ENCODE measurements around the gene C19orf47. TPM values are rescaled to one million over a fixed set of nuclear protein-coding genes. Genes with fewer than 3 reads are reported as not detected.
"Not testable (repeated sequence)": the region's sequence is repeated elsewhere in the genome, so short reads cannot be mapped to it uniquely, and the experiment has no call there.

C19orf47 gene
- total RNA-seq, 2 donors from 2014 or later: 20.7 to 24.8 TPM

DNA sequence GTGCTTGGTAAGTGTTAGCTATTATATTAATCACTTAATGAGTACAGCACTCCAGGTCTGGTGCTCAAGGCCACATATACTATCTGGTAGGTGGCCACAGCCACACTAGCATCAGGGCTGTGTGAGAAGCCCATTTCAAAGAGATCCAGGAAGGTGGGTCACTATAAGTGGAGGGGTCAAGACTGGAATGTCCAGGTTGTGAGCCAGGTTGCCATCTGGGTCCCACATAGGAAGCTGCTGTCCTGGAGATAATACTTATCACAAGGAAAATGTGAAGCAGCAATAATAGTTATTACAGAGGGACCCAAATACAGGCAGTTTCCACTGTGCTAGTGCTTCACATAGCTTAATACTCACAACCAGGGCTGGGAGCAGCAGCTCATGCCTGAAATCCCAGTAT, 13.1 kb downstream of the C19orf47 start:
- Mint-ChIP-seq H3K27me3 (ENCODE audit: low read depth) (no peaks in the 10 kb centered on the region), H3K4me1 (ENCODE audit: low read depth) (no peaks in the 10 kb centered on the region), H3K27ac (no peak overlapping the region), H3K9me3 (no peaks in the 10 kb centered on the region), H3K4me3 (no peak overlapping the region), H3K36me3 (ENCODE audit: insufficient read depth in 2 of 2) (peaks cover 6 to 18% of the 10 kb centered on the region in 2 donors)
- DNase-seq (no peak), ATAC-seq (replicated peaks in 1 of 2) (no peak)

DNA sequence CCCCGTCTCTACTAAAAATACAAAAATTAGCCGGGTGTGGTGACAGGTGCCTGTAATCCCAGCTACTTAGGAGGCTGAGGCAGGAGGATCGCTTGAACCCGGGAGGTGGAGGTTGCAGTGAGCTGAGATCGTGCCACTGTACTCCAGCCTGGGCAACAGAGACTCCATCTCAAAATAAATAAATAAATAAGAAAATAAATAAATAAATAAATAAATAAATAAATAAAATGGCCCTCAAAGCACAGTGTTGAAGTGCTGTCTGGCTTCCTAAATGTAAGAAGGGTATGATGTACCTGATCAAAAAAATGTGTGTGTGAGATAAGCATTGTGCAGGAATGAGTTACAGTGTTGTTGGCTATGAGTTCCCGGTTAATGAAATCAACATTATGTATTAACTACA, 15.1 kb downstream of the C19orf47 start:
- H3K4me3 Mint-ChIP-seq; ATAC-seq (replicated peaks in 1 of 2); DNase-seq; H3K4me1 Mint-ChIP-seq (ENCODE audit: low read depth); H3K9me3 Mint-ChIP-seq; H3K27me3 Mint-ChIP-seq (ENCODE audit: low read depth); H3K27ac Mint-ChIP-seq: not testable (repeated sequence)
- peaks cover 3 to 15% of the 10 kb centered on the region in 2 donors for H3K36me3 Mint-ChIP-seq (ENCODE audit: insufficient read depth in 2 of 2)

DNA sequence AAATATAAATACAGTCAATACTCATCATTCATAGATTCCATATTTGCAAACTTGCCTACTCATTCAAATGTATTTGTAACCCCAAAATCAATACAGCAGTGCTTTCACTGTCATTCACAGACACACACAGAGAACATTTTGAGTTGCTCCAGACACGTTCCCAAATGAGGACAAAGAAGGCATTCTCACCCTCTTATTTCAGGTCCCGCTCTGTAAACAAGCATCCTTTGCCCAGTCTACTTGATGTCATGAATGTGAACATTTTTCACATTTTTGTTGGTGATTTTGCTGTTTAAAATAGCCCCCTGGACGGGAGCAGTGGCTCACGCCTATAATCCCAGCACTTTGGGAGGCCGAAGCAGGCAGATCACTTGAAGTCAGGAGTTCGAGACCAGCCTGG, 15.5 kb downstream of the C19orf47 start:
- H3K9me3 Mint-ChIP-seq: no peaks in the 10 kb centered on the region
- no peaks in the 10 kb centered on the region for H3K27me3 Mint-ChIP-seq (ENCODE audit: low read depth)
- H3K27ac Mint-ChIP-seq: no peak overlapping the region
- no peak for DNase-seq
- H3K36me3 Mint-ChIP-seq (ENCODE audit: insufficient read depth in 2 of 2): peaks cover 4 to 15% of the 10 kb centered on the region in 2 donors
- H3K4me3 Mint-ChIP-seq: no peak overlapping the region
- ATAC-seq (replicated peaks in 1 of 2): no peak
- no peaks in the 10 kb centered on the region for H3K4me1 Mint-ChIP-seq (ENCODE audit: low read depth)

DNA sequence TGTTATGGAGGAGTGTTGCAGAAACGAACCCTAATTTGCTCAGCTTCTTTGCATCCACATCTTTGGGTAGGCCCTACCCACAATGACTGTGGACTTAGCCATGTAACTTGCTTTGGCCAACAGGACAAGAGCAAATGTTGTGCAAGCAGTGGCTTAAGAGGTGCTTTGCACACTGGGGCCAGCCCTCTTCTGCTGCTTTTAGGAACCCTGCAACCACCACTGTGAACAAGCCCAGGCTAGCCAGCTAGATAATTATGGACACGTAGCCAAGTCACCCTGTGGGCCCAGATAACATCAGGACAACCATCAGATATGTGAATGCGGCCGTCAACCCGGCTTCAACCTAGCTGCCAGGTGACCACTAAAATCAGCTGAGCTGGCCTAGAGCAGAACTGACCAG, 17.1 kb downstream of the C19orf47 start:
- Mint-ChIP-seq H3K4me1 (ENCODE audit: low read depth) (no peaks in the 10 kb centered on the region), H3K9me3 (no peaks in the 10 kb centered on the region), H3K27ac (no peak overlapping the region), H3K36me3 (ENCODE audit: insufficient read depth in 2 of 2) (peaks cover 7 to 19% of the 10 kb centered on the region in 2 donors), H3K4me3 (no peak overlapping the region), H3K27me3 (ENCODE audit: low read depth) (no peaks in the 10 kb centered on the region)
- DNase-seq: no peak
- ATAC-seq (replicated peaks in 1 of 2): no peak

DNA sequence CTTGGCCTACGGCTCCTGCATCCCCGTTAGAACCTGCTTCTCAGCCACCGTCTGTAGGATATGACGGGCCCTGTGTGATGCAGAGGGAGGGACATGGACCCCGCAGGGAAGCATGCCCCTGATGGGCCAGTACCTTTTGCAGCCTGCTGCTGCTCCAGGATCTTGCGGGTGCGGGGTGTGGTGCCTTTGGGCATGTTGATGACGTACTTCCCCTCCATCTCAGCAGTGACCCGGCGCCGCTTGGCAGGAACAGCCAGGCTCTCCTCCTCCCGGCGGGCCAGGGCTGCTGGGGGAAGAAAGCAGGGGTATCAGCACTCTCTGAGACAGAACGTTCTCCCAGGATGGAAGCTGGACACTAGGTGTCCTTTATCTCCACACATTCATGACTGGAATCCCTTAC, 22.0 kb downstream of the C19orf47 start:
- Mint-ChIP-seq H3K4me1 (ENCODE audit: low read depth) (no peaks in the 10 kb centered on the region), H3K27me3 (ENCODE audit: low read depth) (no peaks in the 10 kb centered on the region), H3K27ac (no peak overlapping the region), H3K9me3 (no peaks in the 10 kb centered on the region), H3K4me3 (no peak overlapping the region), H3K36me3 (ENCODE audit: insufficient read depth in 2 of 2) (peaks cover 3 to 18% of the 10 kb centered on the region in 2 donors)
- ATAC-seq (replicated peaks in 1 of 2) (no peak), DNase-seq (no peak)

DNA sequence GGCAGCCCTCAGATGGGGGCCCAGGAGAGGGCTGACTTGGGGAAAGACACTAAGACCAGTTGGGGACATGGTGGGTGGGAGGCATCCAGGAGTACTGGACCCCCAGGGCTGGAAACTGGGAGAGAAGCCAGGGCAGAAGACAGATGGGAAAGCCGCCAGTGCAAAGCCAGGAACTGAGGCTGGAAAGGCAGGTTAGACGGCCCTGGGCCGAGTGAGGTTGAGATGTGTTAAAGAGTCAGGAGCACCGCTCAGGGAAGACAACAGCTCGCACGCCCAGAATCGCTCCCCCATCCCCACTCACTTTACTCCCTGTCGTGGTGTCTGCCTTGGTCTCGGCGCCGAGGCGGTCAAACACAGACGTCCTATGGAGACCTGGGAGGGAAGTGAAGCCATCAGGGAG, 24.5 kb downstream of the C19orf47 start:
- H3K27ac Mint-ChIP-seq: no peak overlapping the region
- H3K9me3 Mint-ChIP-seq: no peaks in the 10 kb centered on the region
- no peaks in the 10 kb centered on the region for H3K4me1 Mint-ChIP-seq (ENCODE audit: low read depth)
- no peak overlapping the region for H3K4me3 Mint-ChIP-seq
- peaks cover 4 to 14% of the 10 kb centered on the region in 2 donors for H3K36me3 Mint-ChIP-seq (ENCODE audit: insufficient read depth in 2 of 2)
- H3K27me3 Mint-ChIP-seq (ENCODE audit: low read depth): no peaks in the 10 kb centered on the region
- DNase-seq (no peak), ATAC-seq (replicated peaks in 1 of 2) (no peak)

DNA sequence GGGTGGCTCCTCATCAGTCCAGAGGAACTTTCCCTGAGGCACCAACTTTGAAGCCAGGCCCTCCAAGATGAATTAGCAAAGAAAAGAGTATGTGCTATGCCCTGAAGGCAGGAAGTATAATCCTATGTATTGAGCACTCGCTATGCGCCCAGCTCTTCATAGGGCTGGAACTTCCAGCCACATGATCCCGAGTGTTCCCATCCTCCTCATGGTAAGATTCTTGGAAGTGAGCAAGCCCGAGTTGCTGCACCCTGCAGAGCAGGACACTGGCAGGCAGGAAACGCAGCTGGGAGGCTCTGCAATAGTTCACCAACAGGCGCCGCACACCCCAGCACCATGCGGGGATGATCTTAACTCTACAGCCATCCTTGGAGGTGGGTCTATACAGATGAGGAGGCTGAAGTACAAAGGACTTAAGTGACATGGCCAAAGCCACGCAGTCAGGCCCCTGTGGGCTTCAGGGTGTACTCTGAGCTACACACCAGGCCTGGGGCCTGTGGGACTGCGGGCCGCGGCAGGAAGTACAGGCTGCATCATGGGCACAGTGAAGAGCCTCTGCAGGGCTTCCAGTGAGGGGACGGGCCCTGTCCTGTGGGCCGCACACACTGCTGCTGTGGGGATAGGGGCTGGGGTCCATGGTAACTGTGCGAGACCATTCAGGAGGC, 25.1 kb downstream of the C19orf47 start:
- peaks cover 5 to 16% of the 10 kb centered on the region in 2 donors for H3K36me3 Mint-ChIP-seq (ENCODE audit: insufficient read depth in 2 of 2)
- ATAC-seq (replicated peaks in 1 of 2) (no peak), DNase-seq (no peak)
- no peak overlapping the region for H3K4me3 Mint-ChIP-seq
- no peaks in the 10 kb centered on the region for H3K27me3 Mint-ChIP-seq (ENCODE audit: low read depth)
- H3K27ac Mint-ChIP-seq: no peak overlapping the region
- H3K4me1 Mint-ChIP-seq (ENCODE audit: low read depth): no peaks in the 10 kb centered on the region
- no peaks in the 10 kb centered on the region for H3K9me3 Mint-ChIP-seq

DNA sequence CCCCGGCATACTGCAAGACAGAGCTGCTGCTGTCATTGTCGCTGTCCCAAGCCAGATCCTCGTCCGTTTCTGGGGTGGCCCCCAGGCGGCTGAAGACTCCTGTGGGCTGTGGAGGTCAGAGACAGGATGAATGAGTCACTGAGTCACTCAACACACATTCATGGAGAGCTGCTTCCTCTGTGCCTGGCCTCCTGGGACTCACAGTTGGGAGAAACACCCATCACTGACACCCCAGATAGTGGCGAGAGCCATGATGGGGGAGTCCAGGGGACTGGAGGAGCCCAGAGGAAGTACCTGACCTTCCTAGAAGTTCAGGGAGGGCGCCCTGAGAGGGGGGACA, 26.0 kb downstream of the C19orf47 start:
- ATAC-seq (replicated peaks in 1 of 2) (no peak), DNase-seq (no peak)
- no peaks in the 10 kb centered on the region for H3K9me3 Mint-ChIP-seq
- no peaks in the 10 kb centered on the region for H3K4me1 Mint-ChIP-seq (ENCODE audit: low read depth)
- peaks cover 2 to 15% of the 10 kb centered on the region in 2 donors for H3K36me3 Mint-ChIP-seq (ENCODE audit: insufficient read depth in 2 of 2)
- H3K27me3 Mint-ChIP-seq (ENCODE audit: low read depth): no peaks in the 10 kb centered on the region
- H3K27ac Mint-ChIP-seq: no peak overlapping the region
- no peak overlapping the region for H3K4me3 Mint-ChIP-seq

DNA sequence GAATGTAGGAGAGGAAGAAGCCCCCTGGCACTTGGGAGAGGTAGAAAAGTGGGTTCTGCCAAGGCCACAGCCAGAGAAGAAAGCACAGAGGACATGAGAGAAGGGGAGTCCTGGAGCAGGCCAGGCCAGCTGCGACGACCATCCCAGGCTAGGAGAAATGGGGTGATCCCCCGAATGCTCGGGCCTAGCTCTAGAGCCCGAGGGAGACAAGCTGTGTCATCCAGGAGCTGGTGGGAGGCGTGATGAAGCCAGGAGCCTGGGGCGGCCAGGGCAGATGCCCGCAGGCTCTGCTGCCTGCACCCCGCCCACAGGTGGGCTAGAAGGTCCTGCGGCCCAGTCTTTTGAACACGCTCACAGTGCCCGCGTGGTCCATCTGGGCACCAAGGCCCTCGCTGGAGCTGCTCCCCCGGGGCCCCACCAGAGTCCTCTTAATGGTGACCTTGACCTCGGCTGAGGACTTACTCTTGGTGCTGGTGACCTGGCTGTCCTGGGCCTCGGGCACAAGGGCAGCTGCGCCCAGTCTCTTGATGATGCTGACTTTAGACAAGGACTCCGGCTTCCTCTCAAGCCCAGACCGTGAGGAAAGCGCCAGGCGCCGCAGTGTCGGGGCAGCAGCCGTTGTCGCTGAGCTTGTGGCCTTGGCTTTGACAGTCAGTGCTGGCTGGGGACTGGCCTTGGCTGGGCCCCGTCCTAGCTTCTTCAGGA, 26.5 kb downstream of the C19orf47 start:
- ATAC-seq (replicated peaks in 1 of 2) (no peak), DNase-seq (no peak)
- no peaks in the 10 kb centered on the region for H3K4me1 Mint-ChIP-seq (ENCODE audit: low read depth)
- H3K9me3 Mint-ChIP-seq: no peaks in the 10 kb centered on the region
- H3K36me3 Mint-ChIP-seq (ENCODE audit: insufficient read depth in 2 of 2): peaks cover 2 to 12% of the 10 kb centered on the region in 2 donors
- no peaks in the 10 kb centered on the region for H3K27me3 Mint-ChIP-seq (ENCODE audit: low read depth)
- no peak overlapping the region for H3K27ac Mint-ChIP-seq
- H3K4me3 Mint-ChIP-seq: no peak overlapping the region

DNA sequence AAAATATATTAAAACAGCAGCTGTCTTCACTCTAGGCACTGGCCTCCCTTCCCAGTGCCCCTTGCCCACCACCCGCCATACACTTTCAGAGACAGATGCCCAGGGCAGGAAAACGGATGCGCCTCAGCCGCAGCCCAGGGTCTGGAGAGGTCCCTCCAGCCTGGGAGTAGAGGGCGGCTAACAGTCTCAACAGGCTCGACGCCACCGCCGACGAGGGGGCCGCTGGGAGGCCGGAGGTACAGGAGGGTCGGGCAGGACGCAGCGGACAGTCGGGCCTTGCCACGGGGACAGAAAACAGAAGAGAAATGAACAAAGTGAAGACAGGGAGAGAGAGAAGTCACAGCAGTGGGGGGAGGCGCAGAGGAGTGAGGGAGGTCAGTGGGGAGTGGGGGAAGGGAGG, 27.1 kb downstream of the C19orf47 start:
- no peaks in the 10 kb centered on the region for H3K4me1 Mint-ChIP-seq (ENCODE audit: low read depth)
- H3K27me3 Mint-ChIP-seq (ENCODE audit: low read depth): no peaks in the 10 kb centered on the region
- ATAC-seq (replicated peaks in 1 of 2): no peak
- no peaks in the 10 kb centered on the region for H3K9me3 Mint-ChIP-seq
- peaks cover 2 to 14% of the 10 kb centered on the region in 2 donors for H3K36me3 Mint-ChIP-seq (ENCODE audit: insufficient read depth in 2 of 2)
- DNase-seq: no peak
- H3K27ac Mint-ChIP-seq: no peak overlapping the region
- no peak overlapping the region for H3K4me3 Mint-ChIP-seq

DNA sequence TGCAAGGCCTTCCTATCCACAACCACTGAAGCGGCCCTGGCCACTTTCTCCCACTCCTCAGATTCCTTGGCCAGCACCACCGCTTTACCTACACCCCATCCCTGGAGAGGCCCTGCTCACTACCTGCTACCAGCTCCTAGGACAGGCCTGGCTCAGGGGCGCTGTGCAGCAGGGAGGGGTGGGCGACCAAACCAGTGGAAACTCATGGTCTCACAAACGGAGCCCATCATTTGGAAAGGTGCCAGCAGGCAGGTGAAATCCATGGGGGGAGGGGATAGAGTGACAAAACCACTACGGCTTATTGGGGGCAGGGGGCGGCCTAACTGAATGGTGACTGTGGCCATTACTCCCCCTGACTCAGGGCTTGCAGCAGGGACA, 27.6 kb downstream of the C19orf47 start:
- H3K27me3 Mint-ChIP-seq (ENCODE audit: low read depth): no peaks in the 10 kb centered on the region
- no peak for ATAC-seq (replicated peaks in 1 of 2)
- DNase-seq: no peak
- no peak overlapping the region for H3K27ac Mint-ChIP-seq
- no peaks in the 10 kb centered on the region for H3K9me3 Mint-ChIP-seq
- H3K4me3 Mint-ChIP-seq: no peak overlapping the region
- H3K36me3 Mint-ChIP-seq (ENCODE audit: insufficient read depth in 2 of 2): peaks cover 2 to 14% of the 10 kb centered on the region in 2 donors
- no peaks in the 10 kb centered on the region for H3K4me1 Mint-ChIP-seq (ENCODE audit: low read depth)

DNA sequence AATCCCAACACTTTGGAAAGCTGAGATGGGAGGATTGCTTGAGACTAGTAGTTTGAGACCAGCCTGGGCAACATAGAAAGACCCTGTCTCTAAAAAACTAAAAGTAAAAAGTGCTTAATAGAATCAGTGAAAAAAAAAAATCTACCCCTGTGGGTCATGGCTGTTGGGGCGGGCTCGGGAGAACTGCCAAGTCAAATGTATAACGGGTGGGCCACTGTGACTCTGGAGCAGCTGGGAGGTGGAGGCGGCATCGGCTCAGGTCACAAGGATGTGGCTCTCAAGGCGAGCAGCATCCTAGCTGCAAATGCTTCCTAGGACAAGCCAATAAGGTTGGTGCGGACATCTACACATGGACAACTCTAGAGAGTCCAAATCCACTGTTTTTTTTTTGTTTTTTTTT, 30.9 kb downstream of the C19orf47 start:
- ATAC-seq (replicated peaks in 1 of 2): no peak
- Mint-ChIP-seq H3K4me1 (ENCODE audit: low read depth) (no peaks in the 10 kb centered on the region), H3K9me3 (no peaks in the 10 kb centered on the region), H3K36me3 (ENCODE audit: insufficient read depth in 2 of 2) (peaks cover 2 to 4% of the 10 kb centered on the region in 2 donors), H3K27me3 (ENCODE audit: low read depth) (no peaks in the 10 kb centered on the region), H3K4me3 (no peak overlapping the region), H3K27ac (no peak overlapping the region)
- DNase-seq: no peak

DNA sequence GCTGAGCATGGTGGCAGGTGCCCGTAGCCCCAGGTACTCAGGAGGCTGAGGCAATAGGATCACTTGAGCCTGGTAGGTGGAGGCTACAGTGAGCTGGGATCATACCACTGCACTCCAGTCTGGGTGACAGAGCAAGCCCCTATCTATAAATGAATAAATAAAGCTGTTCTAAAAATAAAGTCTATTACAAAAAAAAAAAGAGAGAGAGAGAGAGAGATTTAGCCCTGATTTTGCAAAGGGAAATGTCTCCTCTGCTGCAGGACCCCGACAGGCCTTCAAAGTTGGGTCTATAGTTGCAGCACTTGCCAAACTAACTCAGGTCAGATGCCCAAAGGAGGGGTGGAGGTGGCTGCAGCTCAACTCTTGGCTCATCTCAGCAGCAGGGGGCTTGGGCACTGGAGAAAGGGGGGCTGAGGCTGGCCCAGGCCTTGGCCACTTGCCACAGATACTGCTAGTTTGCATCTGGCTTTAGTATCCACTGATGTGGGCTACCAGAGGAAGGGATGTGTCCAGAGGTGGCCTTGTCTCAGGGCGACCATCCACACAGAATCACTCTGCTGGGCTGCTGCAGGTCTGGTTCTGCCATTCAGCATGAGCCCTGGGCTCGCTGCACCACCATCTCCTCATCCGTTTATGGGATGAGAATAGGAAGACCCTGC, 32.3 kb downstream of the C19orf47 start:
- Mint-ChIP-seq H3K36me3 (ENCODE audit: insufficient read depth in 2 of 2) (peaks cover 2 to 4% of the 10 kb centered on the region in 2 donors), H3K27me3 (ENCODE audit: low read depth) (no peaks in the 10 kb centered on the region), H3K9me3 (no peaks in the 10 kb centered on the region), H3K4me1 (ENCODE audit: low read depth) (no peaks in the 10 kb centered on the region), H3K4me3 (no peak overlapping the region), H3K27ac (no peak overlapping the region)
- DNase-seq: no peak
- no peak for ATAC-seq (replicated peaks in 1 of 2)
